NCI-H2081 (cell line): Measurements from ENCODE around the gene GZMH.
"Not testable (repeated sequence)": the region's sequence is repeated elsewhere in the genome, so short reads cannot be mapped to it uniquely, and the experiment has no call there.

Source experiments
- DNase-seq, 2 experiments: peaks; one replicate each; lab custom pipeline; 2025; lab: John Stamatoyannopoulos, UW

GZMH gene

DNA sequence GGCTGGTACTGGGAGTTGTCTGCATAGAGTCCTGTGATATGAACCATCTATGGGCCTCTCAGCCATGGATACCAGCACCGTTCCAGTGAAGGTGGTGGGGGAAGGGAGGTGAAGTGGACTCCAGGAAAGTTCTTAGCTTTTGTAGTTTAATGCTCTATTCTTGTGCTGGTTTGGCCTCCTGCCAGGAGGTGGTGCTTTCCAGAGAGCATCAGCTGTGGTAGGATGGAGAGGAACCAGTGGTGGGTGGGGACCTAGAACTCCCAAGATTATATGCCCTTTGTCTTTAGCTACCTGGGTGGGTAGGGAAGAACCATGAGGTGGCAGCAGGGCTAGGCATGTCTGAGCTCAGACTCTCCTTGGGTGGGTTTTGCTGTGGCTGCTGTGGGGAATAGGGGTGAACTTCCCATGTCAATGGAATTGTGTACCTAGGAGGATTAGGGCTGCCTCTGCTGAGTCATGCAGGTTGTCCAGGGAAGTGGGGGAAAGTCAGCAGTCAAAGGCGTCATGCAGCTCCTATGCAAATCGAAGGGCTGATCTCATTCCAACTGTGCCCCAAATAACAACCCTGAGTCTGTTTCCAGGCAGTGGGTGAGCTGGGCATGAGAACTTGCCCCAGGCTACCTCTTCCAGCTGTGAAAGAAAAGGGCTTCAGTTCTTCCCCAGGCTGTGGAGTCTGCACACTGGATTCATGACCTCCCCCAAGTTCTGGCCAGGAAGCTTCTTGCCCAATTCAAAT, 14.2 kb downstream of the GZMH start:
- no peak for DNase-seq

DNA sequence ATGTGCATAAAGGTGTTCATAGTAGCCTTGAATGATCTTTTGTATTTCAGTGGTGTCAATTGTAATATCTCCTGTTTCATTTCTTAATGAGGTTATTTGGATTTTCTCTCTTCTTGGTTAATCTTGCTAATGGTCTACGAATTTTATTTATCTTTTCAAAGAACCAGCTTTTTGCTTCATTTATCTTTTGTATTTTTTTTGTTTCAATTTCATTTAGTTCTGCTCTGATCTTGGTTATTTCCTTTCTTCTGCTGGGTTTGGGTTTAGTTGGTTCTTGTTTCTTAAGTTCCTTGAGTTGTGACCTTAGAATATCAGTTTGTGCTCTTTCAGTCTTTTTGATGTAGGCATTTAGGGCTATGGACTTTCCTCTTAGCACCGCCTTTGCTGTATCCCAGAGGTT, 18.5 kb downstream of the GZMH start:
- not testable (repeated sequence) for DNase-seq

DNA sequence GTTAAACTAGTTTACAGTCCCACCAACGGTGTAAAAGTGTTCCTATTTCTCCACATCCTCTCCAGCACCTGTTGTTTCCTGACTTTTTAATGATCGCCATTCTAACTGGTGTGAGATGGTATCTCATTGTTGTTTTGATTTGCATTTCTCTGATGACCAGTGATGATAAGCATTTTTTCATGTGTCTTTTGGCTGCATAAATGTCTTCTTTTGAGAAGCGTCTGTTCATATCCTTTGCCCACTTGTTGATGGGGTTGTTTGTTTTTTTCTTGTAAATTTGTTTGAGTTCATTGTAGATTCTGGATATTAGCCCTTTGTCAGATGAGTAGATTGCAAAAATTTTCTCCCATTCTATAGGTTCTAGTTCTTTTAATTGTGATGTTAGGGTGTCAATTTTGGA, 25.1 kb downstream of the GZMH start:
- DNase-seq = not testable (repeated sequence)

DNA sequence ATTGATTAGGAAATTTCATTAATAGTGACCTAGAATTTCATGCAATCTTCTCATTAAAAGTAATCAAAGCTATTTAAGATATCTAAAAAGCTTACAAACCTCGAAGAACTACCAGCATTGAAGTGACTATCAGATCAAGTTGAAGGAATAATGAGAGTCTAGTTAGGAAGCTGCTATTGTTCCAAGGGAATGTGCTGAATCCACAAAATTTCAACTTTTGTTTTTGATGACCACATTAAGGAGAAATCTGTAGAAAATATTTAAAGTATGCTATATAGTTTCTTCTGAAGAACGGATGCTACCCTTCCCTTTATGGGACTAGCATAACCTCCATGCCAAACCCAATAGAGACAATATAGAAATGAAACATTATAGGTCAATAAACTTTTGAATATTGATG, 30.9 kb downstream of the GZMH start:
- DNase-seq = no peak

DNA sequence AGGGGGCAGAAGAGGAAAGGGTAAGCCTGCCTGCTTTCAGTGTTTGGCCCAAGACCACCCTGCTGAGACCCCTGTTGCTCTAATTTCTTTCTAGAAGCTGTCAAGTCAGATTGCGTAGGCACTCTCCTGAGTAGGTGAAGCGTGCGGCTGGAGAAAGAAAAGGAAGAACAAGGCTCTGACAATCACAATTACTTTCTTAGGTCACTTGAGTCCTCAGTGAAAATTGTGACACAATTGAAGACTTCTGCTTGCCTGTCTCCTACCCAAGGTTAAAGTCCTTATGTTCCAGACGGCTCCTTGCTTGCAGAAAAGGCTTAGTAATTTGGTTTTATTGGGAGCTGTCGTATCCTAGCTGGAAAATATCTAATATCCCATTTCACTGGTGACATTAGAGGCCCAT, 32.7 kb downstream of the GZMH start:
- DNase-seq = no peak

DNA sequence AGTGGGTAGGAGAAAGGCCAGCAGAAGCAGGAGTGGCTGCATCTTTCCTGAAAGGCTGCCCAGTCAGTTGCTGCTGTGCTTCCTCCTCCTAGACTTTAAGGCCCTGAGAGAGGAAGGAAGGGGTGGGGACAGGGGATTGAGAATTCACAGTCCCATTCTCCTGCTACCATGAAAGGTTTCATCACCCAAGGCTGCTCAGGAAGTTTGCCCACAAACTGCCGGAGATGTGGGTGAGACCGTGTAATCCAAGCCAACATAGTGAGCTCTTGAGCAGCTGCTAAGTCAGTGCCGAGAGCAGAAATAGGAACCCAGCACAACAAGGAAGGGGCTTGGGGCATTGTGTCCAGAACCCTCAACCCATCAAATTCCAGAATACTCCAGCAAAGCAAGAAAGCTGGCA, 33.3 kb downstream of the GZMH start, which contains the start of gene CTSG:
TSS of gene CTSG (minus strand) at position 69 of the 400 bp plus-strand sequence. CDS start at position 42, 27 bp downstream.
- no peak for DNase-seq

DNA sequence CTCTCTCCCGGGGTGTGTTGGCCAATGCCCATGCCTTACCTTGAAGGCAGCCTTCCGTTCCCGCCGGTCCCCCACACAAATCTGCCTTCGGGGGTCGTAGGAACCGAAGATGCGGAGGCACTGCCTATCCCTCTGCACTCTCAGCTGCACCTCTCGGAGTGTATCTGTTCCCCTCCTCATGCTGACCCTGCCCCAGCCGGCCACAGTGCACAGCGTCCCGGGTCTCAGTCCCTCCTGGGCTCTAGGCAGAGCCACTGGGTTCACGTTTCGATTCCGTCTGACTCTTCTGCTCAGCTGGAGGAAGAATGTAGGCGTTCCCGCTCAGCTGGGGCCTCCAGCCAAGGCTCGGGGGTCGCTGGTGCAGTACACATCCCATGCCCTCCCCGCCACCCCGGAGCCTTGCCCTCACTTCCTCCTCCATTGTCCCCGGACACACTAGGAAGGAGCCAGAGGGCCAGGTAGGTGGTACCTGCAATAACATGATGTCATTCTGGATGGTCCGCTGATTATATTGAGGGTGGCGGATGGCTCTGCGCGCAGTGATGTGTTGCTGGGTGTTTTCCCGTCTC, 35.2 kb downstream of the GZMH start:
- DNase-seq = no peak

DNA sequence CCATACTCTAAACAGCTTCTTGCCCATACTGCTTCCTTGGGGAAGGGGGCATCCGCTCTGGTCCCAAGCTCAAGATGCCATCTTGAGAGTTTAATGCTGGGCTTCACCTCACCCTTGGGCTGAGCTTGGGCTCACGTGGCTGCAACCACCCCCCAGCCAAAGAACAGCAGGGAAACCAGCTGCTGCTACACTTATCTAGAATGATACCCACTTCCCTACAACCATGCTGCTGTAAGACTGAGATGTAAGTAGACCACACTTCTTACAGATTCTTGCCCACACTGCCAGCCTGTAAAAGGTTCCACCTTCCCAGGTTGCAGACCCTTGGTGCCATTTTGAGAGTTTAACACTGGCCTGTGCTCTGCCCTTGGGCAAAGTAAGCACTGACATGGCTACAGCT, 43.2 kb downstream of the GZMH start:
- no peak for DNase-seq

DNA sequence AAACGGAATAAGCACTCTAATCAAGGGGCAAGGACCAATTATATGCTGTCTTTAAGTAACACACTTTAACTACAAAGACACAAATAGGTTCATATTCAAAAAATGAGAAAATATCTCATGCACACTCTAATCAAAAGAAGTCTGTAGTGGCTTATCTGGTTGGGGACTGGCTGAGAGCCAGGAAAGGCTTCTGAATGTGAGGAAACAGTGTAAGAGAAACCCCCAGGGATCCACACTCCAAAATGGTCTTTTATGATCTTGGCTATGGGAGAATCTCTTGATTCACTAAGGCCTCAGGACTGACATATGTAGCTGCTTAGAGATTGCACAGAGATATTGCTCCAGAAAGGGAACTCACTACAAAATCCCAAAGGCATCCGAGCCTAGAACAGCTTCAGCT, 43.7 kb downstream of the GZMH start:
- DNase-seq = no peak

DNA sequence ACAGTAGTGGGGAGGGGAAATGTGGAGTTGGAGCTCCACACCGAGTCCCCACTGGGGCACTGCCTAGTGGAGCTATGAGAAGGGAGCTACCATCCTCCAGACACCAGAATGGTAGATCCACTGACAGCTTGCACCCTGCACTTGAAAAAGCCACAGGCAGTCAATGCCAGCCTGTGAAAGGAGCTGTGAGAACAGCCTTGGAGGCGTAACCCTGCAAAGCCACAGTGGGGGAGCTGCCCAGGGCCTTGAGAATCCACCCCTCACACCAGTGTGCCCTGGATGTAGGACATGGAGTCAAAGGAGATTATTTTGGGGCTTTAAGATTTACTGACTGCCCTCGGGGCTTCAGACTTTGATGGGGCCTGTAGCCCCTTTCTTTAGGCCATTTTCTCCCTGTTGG, 46.0 kb downstream of the GZMH start:
- DNase-seq = no peak

DNA sequence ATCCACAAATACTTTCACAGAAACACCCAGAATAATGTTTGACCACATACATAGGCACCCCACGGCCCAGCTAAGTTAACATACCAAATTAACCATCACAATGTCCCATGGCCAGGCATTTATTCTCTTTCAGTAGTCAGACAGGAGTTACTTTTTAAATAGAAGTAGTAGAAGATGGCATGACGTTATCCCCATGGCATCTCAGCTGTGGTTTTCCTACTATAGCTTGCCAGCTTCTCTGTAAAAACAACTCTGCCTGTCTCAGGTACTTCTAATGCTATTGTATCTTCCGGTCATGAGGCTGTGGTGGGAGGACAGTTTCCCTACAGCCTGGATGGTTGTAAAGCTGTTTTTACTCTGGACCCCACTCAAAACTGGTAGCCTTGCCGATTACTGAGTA, 52.7 kb downstream of the GZMH start:
- DNase-seq = no peak
